HEK293 (cell line): ENCODE measurements around the gene ROCK1.

Experiments used
- CTCF ChIP-seq: fragments of 450-650 bp; formaldehyde crosslinking; IDR thresholded peaks from 2 replicates; pipeline ENCODE4 v1.5.1; 2016; ENCODE audit warnings: missing biosample characterization, missing genetic modification characterization
- HIC1 ChIP-seq: fragments of 450-650 bp; formaldehyde crosslinking; IDR thresholded peaks from 2 replicates; pipeline ENCODE4 v1.5.1; 2016; ENCODE audit warnings: missing biosample characterization, missing genetic modification characterization
- REST ChIP-seq: fragments of 450-650 bp; formaldehyde crosslinking; IDR thresholded peaks from 2 replicates; pipeline ENCODE4 v1.5.1; 2016; ENCODE audit warnings: missing biosample characterization, missing genetic modification characterization
- ZBTB7A ChIP-seq: fragments of 450-650 bp; formaldehyde crosslinking; IDR thresholded peaks from 2 replicates; pipeline ENCODE4 v1.5.1; 2016; ENCODE audit warnings: low read depth, missing biosample characterization, missing genetic modification characterization
- ZNF174 ChIP-seq: fragments of 450-650 bp; formaldehyde crosslinking; IDR thresholded peaks from 2 replicates; pipeline ENCODE4 v1.5.0; 2017; ENCODE audit warnings: missing biosample characterization, mild to moderate bottlenecking, missing genetic modification characterization
- ZNF544 ChIP-seq: fragments of 450-650 bp; formaldehyde crosslinking; IDR thresholded peaks from 2 replicates; pipeline ENCODE4 v1.5.0; 2017; ENCODE audit warnings: missing biosample characterization, missing genetic modification characterization
- ZNF561 ChIP-seq: fragments of 450-650 bp; IDR thresholded peaks from 2 replicates; pipeline ENCODE4 v1.5.1; 2018; ENCODE audit warnings: missing biosample characterization, missing genetic modification characterization, borderline replicate concordance
- ZNF707 ChIP-seq: fragments of 450-650 bp; formaldehyde crosslinking; IDR thresholded peaks from 2 replicates; pipeline ENCODE4 v1.5.1; 2016; ENCODE audit warnings: missing biosample characterization, missing genetic modification characterization
- ZNF76 ChIP-seq: fragments of 450-650 bp; formaldehyde crosslinking; IDR thresholded peaks from 2 replicates; pipeline ENCODE4; 2016; ENCODE audit warnings: low read depth, missing biosample characterization, missing genetic modification characterization, borderline replicate concordance
- ZSCAN16 ChIP-seq: fragments of 450-650 bp; formaldehyde crosslinking; IDR thresholded peaks from 2 replicates; pipeline ENCODE4 v1.5.1; 2016; ENCODE audit warnings: missing biosample characterization, missing genetic modification characterization

- no peak for TF ChIP-seq ZNF544 (tag by site-specific recombination)
- no peak for TF ChIP-seq CTCF (tag by site-specific recombination)
- TF ChIP-seq ZNF707 (tag by site-specific recombination): no peak
- no peak for TF ChIP-seq HIC1
- TF ChIP-seq ZSCAN16 (tag by site-specific recombination): no peak
- TF ChIP-seq ZNF561 (tag by site-specific recombination): no peak
- TF ChIP-seq ZBTB7A (tag by site-specific recombination): no peak
- no peak for TF ChIP-seq ZNF174 (tag by site-specific recombination)
- no peak for TF ChIP-seq ZNF76
- TF ChIP-seq REST (tag by site-specific recombination): no peak
Measured at GRCh38 chr18:21049306-21049705, 62.3 kb downstream of the ROCK1 start.
